Stimulated activated CD8-positive, alpha-beta memory T cell treated with anti-CD3 and anti-CD28 coated beads, Interleukin-2, amount 100 ng/mL, for 48 hours (primary cell): Measurements from ENCODE around the gene ANKRD28.
"Not testable (repeated sequence)": the region's sequence is repeated elsewhere in the genome, so short reads cannot be mapped to it uniquely, and the experiment has no call there.

Source experiments
- DNase-seq, 2 donors: peaks; one replicate each; pipeline ENCODE4 v3.0.0-alpha.2; 2020; ENCODE audit warnings: low read depth in 2 of 2

ANKRD28 gene

DNA sequence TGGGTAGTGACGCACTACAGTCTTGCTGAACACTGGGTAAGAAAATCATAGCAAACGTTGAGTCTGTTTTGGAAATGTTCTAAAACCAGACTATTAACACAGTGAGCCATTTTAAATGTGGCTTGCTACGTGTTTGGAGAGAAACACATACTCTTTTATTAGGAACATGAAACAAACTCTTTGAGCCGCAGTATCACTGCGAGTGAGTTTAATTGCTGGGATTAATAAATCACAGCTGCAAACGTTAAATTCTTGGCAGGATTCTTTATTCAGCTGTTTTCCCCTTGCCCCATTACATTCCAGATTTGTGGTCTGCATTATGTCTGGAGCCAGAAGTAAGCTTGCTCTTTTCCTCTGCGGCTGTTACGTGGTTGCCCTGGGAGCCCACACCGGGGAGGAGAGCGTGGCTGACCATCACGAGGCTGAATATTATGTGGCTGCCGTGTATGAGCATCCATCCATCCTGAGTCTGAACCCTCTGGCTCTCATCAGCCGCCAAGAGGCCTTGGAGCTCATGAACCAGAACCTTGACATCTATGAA lies 162.6 kb downstream of the ANKRD28 start:
- no peak for DNase-seq

- no peak for DNase-seq
These were observed 163.1 kb downstream of the ANKRD28 start for GRCh38 chr3:15634671-15635070.

DNA sequence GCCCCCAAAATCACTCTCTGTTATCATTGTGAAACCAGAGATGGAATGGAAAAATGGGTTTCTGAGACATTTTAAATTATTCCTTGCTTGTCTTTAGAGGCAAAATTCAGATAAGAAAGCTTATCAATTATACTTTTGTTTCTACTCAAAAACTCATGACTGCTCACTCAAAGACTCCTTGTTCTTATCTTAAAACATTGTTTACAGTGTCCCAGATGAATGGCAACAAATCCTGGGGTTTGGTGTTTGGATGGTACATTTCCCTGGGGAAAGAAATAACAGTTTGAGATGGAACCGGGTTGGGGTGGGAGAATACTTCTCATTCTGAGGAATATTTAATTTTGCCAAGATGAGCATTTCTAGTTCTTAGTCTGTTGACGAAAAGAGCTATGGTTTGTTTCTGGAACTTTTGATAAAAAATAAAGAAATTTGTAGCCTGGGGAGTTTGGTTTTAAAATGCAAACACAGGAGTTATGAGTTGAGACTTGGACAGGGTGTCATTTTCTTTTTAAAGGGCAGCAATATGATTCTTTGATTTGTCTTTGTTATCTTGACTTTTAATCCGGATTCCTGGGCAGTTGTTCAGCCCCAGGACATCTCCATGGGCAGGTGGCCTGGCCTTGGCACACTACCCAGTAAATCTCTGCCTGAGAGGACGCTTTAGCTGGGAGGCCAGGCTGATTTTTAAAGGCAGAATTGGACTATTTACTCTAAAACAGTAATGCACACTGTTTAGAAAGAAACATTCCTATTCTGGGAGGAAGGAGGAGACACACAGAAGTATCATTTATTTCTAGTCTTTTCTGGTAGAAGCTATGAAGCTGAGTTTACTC lies 163.8 kb downstream of the ANKRD28 start:
- DNase-seq, result no peak

DNA sequence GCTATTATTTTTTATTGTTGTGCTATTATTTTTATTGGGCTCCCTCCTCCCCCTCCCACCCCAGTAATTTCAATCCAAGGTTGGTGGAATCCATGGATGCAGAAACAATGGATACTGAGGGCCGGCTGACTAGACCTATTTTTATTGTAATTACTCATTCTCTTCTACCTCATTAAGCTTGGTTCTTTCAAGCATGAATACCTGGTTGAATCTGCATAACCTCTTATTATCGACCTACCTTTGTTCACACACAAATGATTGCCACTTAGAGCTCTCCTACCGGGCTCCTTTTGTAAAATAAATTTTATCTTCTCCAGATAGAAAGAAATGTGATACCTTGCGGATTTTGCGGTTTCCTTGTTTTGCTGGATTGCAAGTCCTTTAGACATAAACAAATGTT lies 164.6 kb downstream of the ANKRD28 start:
- no peak for DNase-seq

- DNase-seq, result no peak
These were observed 165.6 kb downstream of the ANKRD28 start for GRCh38 chr3:15632212-15632580.

GRCh38 chr3:15631426-15632211 lies 166.2 kb downstream of the ANKRD28 start:
- no peak for DNase-seq

DNA sequence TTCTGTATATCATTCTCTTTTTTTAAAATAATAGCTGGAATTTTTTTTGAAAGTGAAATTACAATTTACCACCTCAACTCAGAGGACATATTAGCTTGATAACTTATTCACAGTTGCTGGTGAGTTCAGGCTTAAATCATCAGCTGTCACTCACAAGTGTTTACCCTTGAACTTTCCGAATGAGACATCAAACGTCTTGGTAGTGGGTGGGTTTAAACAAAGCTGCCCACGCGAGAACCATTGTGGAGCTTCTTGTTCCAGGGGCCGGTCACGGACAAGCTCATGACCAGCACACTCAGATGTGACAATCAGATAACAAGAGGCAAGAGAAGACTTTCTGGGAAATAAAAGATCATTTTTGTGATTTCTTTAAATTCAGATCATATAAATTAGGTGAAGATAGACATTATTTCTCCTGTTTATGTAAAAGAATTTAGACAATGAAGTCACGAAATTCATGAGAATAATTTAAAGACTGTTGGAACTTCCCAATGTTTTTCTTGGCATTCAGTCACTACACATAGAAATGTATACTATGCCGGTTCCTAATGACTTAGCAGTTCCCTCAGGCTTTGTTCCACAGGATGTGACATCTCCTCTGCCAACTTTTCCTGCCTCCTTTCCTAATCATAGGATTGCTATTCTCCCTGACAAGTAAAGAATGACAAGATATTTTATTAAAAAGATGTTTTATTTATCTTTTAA lies 167.0 kb downstream of the ANKRD28 start:
- DNase-seq, result no peak

DNA sequence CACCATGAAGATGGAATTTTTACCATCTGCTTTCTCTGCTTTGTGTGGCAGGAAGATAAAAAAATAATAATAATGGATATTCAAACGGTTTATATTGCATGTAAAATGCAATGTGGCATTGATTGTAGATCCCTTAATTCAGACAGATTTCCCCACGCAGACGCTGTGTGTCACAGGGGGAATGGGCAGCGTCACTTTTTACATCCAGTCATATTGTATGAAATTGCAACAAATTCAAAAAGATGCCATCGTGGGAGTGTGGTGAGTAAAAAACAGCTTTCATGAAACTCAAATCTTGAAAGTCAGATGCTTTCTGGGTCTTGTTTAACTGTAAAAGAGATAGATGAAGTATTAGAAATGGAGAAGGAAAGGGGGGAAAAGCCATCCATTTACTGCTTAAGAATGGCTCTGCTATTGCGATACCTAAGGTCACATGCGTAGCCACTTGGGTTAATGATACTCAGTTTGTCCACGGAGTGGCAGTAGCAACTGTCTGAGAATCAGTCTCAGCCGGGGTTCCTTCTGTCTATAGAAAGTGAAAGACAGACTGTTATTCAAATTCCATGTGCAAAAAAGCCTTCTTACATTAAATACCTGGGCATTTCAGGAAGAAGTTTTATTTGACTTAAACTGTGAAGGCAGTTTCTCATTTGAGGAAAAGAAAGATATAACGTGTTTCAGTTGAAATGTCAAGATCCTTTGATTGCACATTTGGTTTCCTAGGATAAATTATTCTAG lies 167.8 kb downstream of the ANKRD28 start:
- no peak for DNase-seq

GRCh38 chr3:15628967-15629366 lies 168.8 kb downstream of the ANKRD28 start:
- no peak for DNase-seq

GRCh38 chr3:15623535-15624440 lies 174.0 kb downstream of the ANKRD28 start:
- DNase-seq, result no peak

- DNase-seq, result not testable (repeated sequence)
These were observed 177.9 kb downstream of the ANKRD28 start for GRCh38 chr3:15619659-15620464.
